Hepatocyte (in vitro differentiated cells): ENCODE results near the gene GIMAP5. TPM values are rescaled to one million over a fixed set of nuclear protein-coding genes. Genes with fewer than 3 reads are reported as not detected.

Source experiments
- DNase-seq: peaks from one replicate; pipeline ENCODE4 v3.0.0-alpha.2; 2016; ENCODE audit warnings: low spot score
- H2AFZ ChIP-seq: fragments of 200-600 bp; sonication (generic); 2 replicates; pipeline ENCODE4 v1.6.0; 2016; ENCODE audit warnings: antibody characterized with exemption, mild to moderate bottlenecking
- H3K27ac ChIP-seq: fragments of 200-600 bp; sonication (generic); 2 replicates; pipeline ENCODE4 v1.5.1; 2016; ENCODE audit warnings: mild to moderate bottlenecking
- H3K27me3 ChIP-seq: fragments of 200-600 bp; sonication (generic); 2 replicates; pipeline ENCODE4 v1.6.1; 2016
- H3K36me3 ChIP-seq: fragments of 200-600 bp; sonication (generic); replicated peaks from 2 replicates; pipeline ENCODE4 v1.5.1; 2016; ENCODE audit warnings: low read depth; ENCODE audit not compliant: insufficient read depth
- H3K4me1 ChIP-seq: fragments of 200-600 bp; sonication (generic); 2 replicates; pipeline ENCODE4 v1.5.1; 2016; ENCODE audit warnings: mild to moderate bottlenecking, moderate library complexity; ENCODE audit not compliant: insufficient read depth
- H3K4me2 ChIP-seq: fragments of 200-600 bp; sonication (generic); 2 replicates; pipeline ENCODE4 v1.6.0; 2016
- H3K4me3 ChIP-seq: fragments of 200-600 bp; sonication (generic); 2 replicates; pipeline ENCODE4 v1.5.1; 2016; ENCODE audit warnings: mild to moderate bottlenecking
- H3K79me2 ChIP-seq: fragments of 200-600 bp; sonication (generic); 2 replicates; pipeline ENCODE4 v1.6.0; 2017; ENCODE audit warnings: mild to moderate bottlenecking
- H3K9me2 ChIP-seq: fragments of 200-600 bp; sonication (generic); replicated peaks from 2 replicates; pipeline ENCODE4 v1.6.0; 2017; ENCODE audit warnings: mild to moderate bottlenecking; ENCODE audit not compliant: insufficient read depth
- H3K9me3 ChIP-seq: fragments of 200-600 bp; sonication (generic); 2 replicates; pipeline ENCODE4 v1.5.1; 2016; ENCODE audit warnings: low read depth, mild to moderate bottlenecking
- H4K20me1 ChIP-seq: fragments of 200-600 bp; sonication (generic); 2 replicates; pipeline ENCODE4 v1.6.0; 2016; ENCODE audit warnings: mild to moderate bottlenecking; ENCODE audit not compliant: insufficient read depth, poor library complexity, severe bottlenecking
- EZH2 ChIP-seq: fragments of 200-600 bp; sonication (generic); IDR thresholded peaks from 2 replicates; pipeline ENCODE4 v1.6.1; 2016; ENCODE audit warnings: antibody characterized with exemption, mild to moderate bottlenecking, borderline replicate concordance
- EZH2phosphoT487 ChIP-seq: fragments of 200-600 bp; sonication (generic); IDR thresholded peaks from one replicate; pipeline ENCODE4 v1.6.1; 2018; ENCODE audit warnings: antibody characterized with exemption, mild to moderate bottlenecking, low read depth, moderate library complexity; ENCODE audit not compliant: unreplicated experiment, severe bottlenecking
- WGBS: methylation state at CpG from one replicate; pipeline ENCODE4 v1.1.6; 2016; ENCODE audit warnings: low lambda C conversion rate; ENCODE audit errors: missing lambda C conversion rate; 5-methylcytosine and 5-hydroxymethylcytosine counted together
- polyA plus RNA-seq: library from polyadenylated mRNA; unstranded; fragments of >200 nt; fragmentation: Nextera tagmentation; extraction: Ambion mirVana; gene quantifications from 2 replicates; pipeline ENCODE4 v1.2.1, GENCODE V29; 2016
- total RNA-seq: library from RNA; depleted of rRNA; stranded (reverse); fragments of >200 nt; gene quantifications from 2 replicates; pipeline ENCODE4 v1.2.3, GENCODE V29; 2014
- TF ChIP-seq, protein P1 (sequence below): fragments of 200-600 bp; sonication (generic); IDR thresholded peaks from 2 replicates; pipeline ENCODE4 v1.5.1; 2016; ENCODE audit warnings: antibody characterized with exemption, mild to moderate bottlenecking; ENCODE audit not compliant: poor library complexity

The GIMAP5 gene
- total and polyA plus RNA-seq, 2 experiments from 2014 or later: 0.40 to 0.79 TPM

DNA sequence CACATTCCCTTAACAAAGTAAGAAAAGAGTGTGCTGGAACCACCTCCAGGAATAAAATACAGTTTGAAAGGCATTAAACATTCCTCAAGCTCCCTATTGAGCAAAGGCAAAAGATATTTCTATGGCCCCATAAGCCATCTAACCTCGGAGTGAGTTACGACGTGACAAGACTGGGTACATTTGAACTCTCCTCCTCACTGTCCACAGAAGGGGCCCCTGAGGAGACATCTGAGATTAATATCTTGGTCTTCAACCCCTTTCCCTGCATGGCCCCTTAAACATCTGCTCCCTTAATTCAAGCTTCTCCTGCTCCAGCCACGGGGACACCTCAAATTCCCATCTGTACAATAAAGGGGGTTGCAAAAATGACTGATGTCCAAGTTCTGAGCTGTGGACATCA, 20.3 kb upstream of the GIMAP5 start:
- no peak overlapping the region for H3K27ac ChIP-seq
- no peaks in the 10 kb centered on the region for H3K9me2 ChIP-seq
- no peak overlapping the region for H2AFZ ChIP-seq
- no peaks in the 10 kb centered on the region for H3K9me3 ChIP-seq
- 67% methylated on average over 4 of the region's 4 CpGs for WGBS
- H3K27me3 ChIP-seq: no peaks in the 10 kb centered on the region
- H3K4me3 ChIP-seq: no peak overlapping the region
- TF ChIP-seq EZH2 (no peak), EZH2phosphoT487 (no peak)
- TF ChIP-seq, protein P1, sequence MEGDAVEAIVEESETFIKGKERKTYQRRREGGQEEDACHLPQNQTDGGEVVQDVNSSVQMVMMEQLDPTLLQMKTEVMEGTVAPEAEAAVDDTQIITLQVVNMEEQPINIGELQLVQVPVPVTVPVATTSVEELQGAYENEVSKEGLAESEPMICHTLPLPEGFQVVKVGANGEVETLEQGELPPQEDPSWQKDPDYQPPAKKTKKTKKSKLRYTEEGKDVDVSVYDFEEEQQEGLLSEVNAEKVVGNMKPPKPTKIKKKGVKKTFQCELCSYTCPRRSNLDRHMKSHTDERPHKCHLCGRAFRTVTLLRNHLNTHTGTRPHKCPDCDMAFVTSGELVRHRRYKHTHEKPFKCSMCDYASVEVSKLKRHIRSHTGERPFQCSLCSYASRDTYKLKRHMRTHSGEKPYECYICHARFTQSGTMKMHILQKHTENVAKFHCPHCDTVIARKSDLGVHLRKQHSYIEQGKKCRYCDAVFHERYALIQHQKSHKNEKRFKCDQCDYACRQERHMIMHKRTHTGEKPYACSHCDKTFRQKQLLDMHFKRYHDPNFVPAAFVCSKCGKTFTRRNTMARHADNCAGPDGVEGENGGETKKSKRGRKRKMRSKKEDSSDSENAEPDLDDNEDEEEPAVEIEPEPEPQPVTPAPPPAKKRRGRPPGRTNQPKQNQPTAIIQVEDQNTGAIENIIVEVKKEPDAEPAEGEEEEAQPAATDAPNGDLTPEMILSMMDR: no peak
- H3K79me2 ChIP-seq: no peaks in the 10 kb centered on the region
- no peaks in the 10 kb centered on the region for H4K20me1 ChIP-seq
- no peak overlapping the region for H3K4me2 ChIP-seq
- H3K36me3 ChIP-seq: no peaks in the 10 kb centered on the region
- no peak for DNase-seq
- H3K4me1 ChIP-seq: no peaks in the 10 kb centered on the region

GRCh38 chr7:150717814-150718420, 19.3 kb upstream of the GIMAP5 start:
- no peaks in the 10 kb centered on the region for H3K9me2 ChIP-seq
- WGBS: 64% methylated on average over 4 of the region's 4 CpGs
- H3K4me1 ChIP-seq: no peaks in the 10 kb centered on the region
- H3K4me2 ChIP-seq: no peak overlapping the region
- no peaks in the 10 kb centered on the region for H3K36me3 ChIP-seq
- no peak overlapping the region for H2AFZ ChIP-seq
- H3K27me3 ChIP-seq: no peaks in the 10 kb centered on the region
- H3K9me3 ChIP-seq: no peaks in the 10 kb centered on the region
- H3K4me3 ChIP-seq: no peak overlapping the region
- H3K79me2 ChIP-seq: no peaks in the 10 kb centered on the region
- H4K20me1 ChIP-seq: no peaks in the 10 kb centered on the region
- no peak overlapping the region for H3K27ac ChIP-seq
- no peak for DNase-seq
- TF ChIP-seq EZH2phosphoT487: no peak
- TF ChIP-seq, protein P1: no peak
- no peak for TF ChIP-seq EZH2

DNA sequence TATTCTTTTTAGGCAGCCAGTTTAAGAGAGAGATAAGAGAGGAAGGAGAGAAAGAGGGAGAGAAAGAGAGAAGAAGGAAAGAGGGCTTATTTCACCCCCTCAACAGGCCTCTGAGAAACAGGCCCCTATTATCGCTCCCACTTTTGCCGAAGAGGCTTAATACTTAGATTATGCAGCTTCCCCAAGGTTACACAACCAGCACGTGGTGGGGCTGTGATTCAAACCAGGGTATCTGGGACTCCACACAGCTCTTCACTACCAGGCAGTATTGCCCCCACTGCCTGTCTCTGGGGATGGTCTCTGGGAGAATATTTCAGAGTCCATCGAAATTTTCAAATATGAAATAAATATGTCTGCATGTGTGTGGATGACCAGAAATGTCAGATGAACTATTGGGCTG, 17.8 kb upstream of the GIMAP5 start:
- WGBS: 78% methylated on average over 4 of the region's 4 CpGs
- Histone ChIP-seq H3K9me2 (no peaks in the 10 kb centered on the region), H3K27ac (no peak overlapping the region), H4K20me1 (no peaks in the 10 kb centered on the region), H3K9me3 (no peaks in the 10 kb centered on the region), H3K79me2 (no peaks in the 10 kb centered on the region), H3K4me1 (no peaks in the 10 kb centered on the region), H2AFZ (no peak overlapping the region), H3K27me3 (no peaks in the 10 kb centered on the region), H3K4me2 (no peak overlapping the region), H3K36me3 (no peaks in the 10 kb centered on the region), H3K4me3 (no peak overlapping the region)
- TF ChIP-seq, protein P1: no peak
- TF ChIP-seq EZH2phosphoT487 (no peak), EZH2 (no peak)
- no peak for DNase-seq
